NCI-H82 treated with DMSO at 0.1 percent for 48 hours (cell line): ENCODE measurements around the gene CDH13.

ENCODE experiments used
- DNase-seq: peaks from one replicate; lab custom pipeline; 2025; ENCODE audit not compliant: unreplicated experiment; lab: John Stamatoyannopoulos, UW

The CDH13 gene

GRCh38 chr16:83215406-83216001 is 588.7 kb downstream of the CDH13 start:
- peak; percentile 4 for DNase-seq

GRCh38 chr16:83219285-83219684 is 592.5 kb downstream of the CDH13 start:
- no peak for DNase-seq

GRCh38 chr16:83220066-83220465 is 593.3 kb downstream of the CDH13 start:
- no peak for DNase-seq

GRCh38 chr16:83224642-83225041 is 597.9 kb downstream of the CDH13 start:
- DNase-seq, result no peak

- no peak for DNase-seq
Measured at GRCh38 chr16:83227336-83227735, 600.6 kb downstream of the CDH13 start.

GRCh38 chr16:83231729-83232128 is 605.0 kb downstream of the CDH13 start:
- no peak for DNase-seq

GRCh38 chr16:83233153-83233552 is 606.4 kb downstream of the CDH13 start:
- DNase-seq, result no peak

- DNase-seq, result no peak
Measured at GRCh38 chr16:83238949-83239691, 612.4 kb downstream of the CDH13 start.

- DNase-seq, result no peak
Measured at GRCh38 chr16:83244057-83244456, 617.3 kb downstream of the CDH13 start.

- DNase-seq, result no peak
Measured at GRCh38 chr16:83245061-83245460, 618.3 kb downstream of the CDH13 start.

- DNase-seq, result no peak
Measured at GRCh38 chr16:83247767-83248372, 621.1 kb downstream of the CDH13 start.

- DNase-seq, result no peak
Measured at GRCh38 chr16:83248735-83249463, 622.1 kb downstream of the CDH13 start.

- no peak for DNase-seq
Measured at GRCh38 chr16:83253521-83253920, 626.8 kb downstream of the CDH13 start.

GRCh38 chr16:83258366-83258928 is 631.7 kb downstream of the CDH13 start:
- DNase-seq, result no peak

GRCh38 chr16:83266848-83267553 is 640.2 kb downstream of the CDH13 start:
- DNase-seq, result peak; percentile 9

GRCh38 chr16:83268169-83268568 is 641.4 kb downstream of the CDH13 start:
- DNase-seq, result no peak

- DNase-seq, result no peak
Measured at GRCh38 chr16:83269048-83269447, 642.3 kb downstream of the CDH13 start.

GRCh38 chr16:83269541-83269940 is 642.8 kb downstream of the CDH13 start:
- peak; percentile 10 for DNase-seq

GRCh38 chr16:83270061-83270460 is 643.3 kb downstream of the CDH13 start:
- no peak for DNase-seq

- no peak for DNase-seq
Measured at GRCh38 chr16:83270640-83271039, 643.9 kb downstream of the CDH13 start.

GRCh38 chr16:83271123-83271522 is 644.4 kb downstream of the CDH13 start:
- no peak for DNase-seq
